IPS-NIHi7 (cell line): ENCODE data around the gene TCF3.
A peak's percentile ranks its signal among the peaks of the same experiment; 100 is the strongest.

ENCODE experiments used
- DNase-seq: peaks from one replicate; pipeline ENCODE4 v3.0.0; 2012; ENCODE audit warnings: mixed read lengths; ENCODE audit errors: extremely low spot score

The TCF3 gene

GRCh38 chr19:1630012-1630411, 22.4 kb downstream of the TCF3 start:
- DNase-seq: no peak

- no peak for DNase-seq
These were observed 23.1 kb downstream of the TCF3 start for GRCh38 chr19:1629256-1629808.

GRCh38 chr19:1627194-1627593, 25.2 kb downstream of the TCF3 start:
- DNase-seq: no peak

GRCh38 chr19:1626417-1627010, 25.9 kb downstream of the TCF3 start:
- DNase-seq: no peak

- DNase-seq: peak; percentile 92
These were observed 28.0 kb downstream of the TCF3 start for GRCh38 chr19:1624458-1624857.

- no peak for DNase-seq
These were observed 29.9 kb downstream of the TCF3 start for GRCh38 chr19:1622541-1622940.

- DNase-seq: no peak
These were observed 30.4 kb downstream of the TCF3 start for GRCh38 chr19:1622007-1622406.

- no peak for DNase-seq
These were observed 30.8 kb downstream of the TCF3 start for GRCh38 chr19:1621574-1621973.

- no peak for DNase-seq
These were observed 31.4 kb downstream of the TCF3 start for GRCh38 chr19:1621021-1621420.

GRCh38 chr19:1620502-1620901, 31.9 kb downstream of the TCF3 start:
- DNase-seq: no peak

- DNase-seq: no peak
These were observed 32.7 kb downstream of the TCF3 start for GRCh38 chr19:1619703-1620102.

- no peak for DNase-seq
These were observed 33.3 kb downstream of the TCF3 start for GRCh38 chr19:1619094-1619439.

- DNase-seq: peak; percentile 89
These were observed 34.0 kb downstream of the TCF3 start for GRCh38 chr19:1618157-1619093.

GRCh38 chr19:1616875-1617274, 35.5 kb downstream of the TCF3 start:
- no peak for DNase-seq

- no peak for DNase-seq
These were observed 36.0 kb downstream of the TCF3 start for GRCh38 chr19:1616396-1616795.

GRCh38 chr19:1615156-1615765, 37.2 kb downstream of the TCF3 start:
- DNase-seq: no peak

- DNase-seq: no peak
These were observed 38.4 kb downstream of the TCF3 start for GRCh38 chr19:1613808-1614570.

GRCh38 chr19:1613146-1613545, 39.3 kb downstream of the TCF3 start:
- DNase-seq: no peak

GRCh38 chr19:1612114-1613086, 40.0 kb downstream of the TCF3 start:
- DNase-seq: no peak

- DNase-seq: no peak
These were observed 41.1 kb downstream of the TCF3 start for GRCh38 chr19:1611353-1611752.

- no peak for DNase-seq
These were observed 41.8 kb downstream of the TCF3 start for GRCh38 chr19:1610579-1610978.
